H1 (cell line): ENCODE data around the gene LONRF2. TPM values are rescaled to one million over a fixed set of nuclear protein-coding genes. Genes with fewer than 3 reads are reported as not detected.

Experiments
- CTCF ChIA-PET: fragments of 300-600 bp; sonication (Branson Sonifier 250); formaldehyde crosslinking; loops from one replicate; lab custom pipeline; 2021; ENCODE audit not compliant: partially characterized antibody; lab: Charles Lee
- POLR2A ChIA-PET: fragments of 300-600 bp; sonication (Branson Sonifier 250); formaldehyde crosslinking; loops from one replicate; lab custom pipeline; 2021; ENCODE audit warnings: inconsistent platforms; ENCODE audit not compliant: partially characterized antibody; lab: Charles Lee
- DNase-seq, 2 experiments: peaks; one replicate each; pipeline versions ENCODE4 v3.0.0 to v3.0.0-alpha.2; 2010 to 2022; ENCODE audit warnings: low spot score in 2 of 2, low read depth in 1 of 2, mixed read lengths in 1 of 2
- FAIRE-seq: peaks from 2 replicates; lab custom pipeline; 2011; peaks lifted over from hg19 to GRCh38; lab: Jason Lieb, UNC
- H2AFZ ChIP-seq: 2 replicates; pipeline ENCODE4 v1.8.1; 2012; ENCODE audit warnings: low read length, inconsistent platforms
- H2AK5ac ChIP-seq: 2 replicates; pipeline ENCODE4 v1.6.1; 2013; ENCODE audit warnings: low read depth, low read length
- H2BK120ac ChIP-seq: replicated peaks from 2 replicates; pipeline ENCODE3; 2013; ENCODE audit warnings: low read depth, low read length, inconsistent platforms
- H2BK12ac ChIP-seq: 2 replicates; pipeline ENCODE4 v1.6.1; 2013; ENCODE audit warnings: low read depth, low read length
- H2BK15ac ChIP-seq: 2 replicates; pipeline ENCODE4 v1.6.1; 2013; ENCODE audit warnings: low read length
- H2BK20ac ChIP-seq: 2 replicates; pipeline ENCODE4 v1.6.1; 2013; ENCODE audit warnings: low read length
- H2BK5ac ChIP-seq: 2 replicates; pipeline ENCODE4 v1.6.1; 2013; ENCODE audit warnings: low read depth, low read length
- H3K14ac ChIP-seq: 2 replicates; pipeline ENCODE4 v1.6.1; 2013; ENCODE audit warnings: inconsistent platforms; ENCODE audit not compliant: insufficient read length
- H3K18ac ChIP-seq: 2 replicates; pipeline ENCODE4 v1.6.1; 2013; ENCODE audit warnings: low read length; ENCODE audit errors: extremely low read depth
- H3K23ac ChIP-seq: 2 replicates; pipeline ENCODE4 v1.6.1; 2013; ENCODE audit warnings: inconsistent platforms; ENCODE audit not compliant: insufficient read length
- H3K23me2 ChIP-seq: 2 replicates; pipeline ENCODE4 v1.6.1; 2013; ENCODE audit warnings: low read depth, low read length
- H3K27ac ChIP-seq: 2 replicates; pipeline ENCODE4 v1.6.1; 2011; ENCODE audit warnings: low read depth, low read length, inconsistent platforms
- H3K27me3 ChIP-seq, 4 experiments: replicated peaks in 1 of 4; 1 replicate in 1 of 4; 2 replicates in 3 of 4; pipeline versions ENCODE4 v1.6.1 to v1.8.1; 2011 to 2013; ENCODE audit warnings: low read length in 3 of 4, mild to moderate bottlenecking in 3 of 4, inconsistent platforms in 2 of 4, mixed read lengths in 2 of 4, moderate library complexity in 1 of 4; ENCODE audit not compliant: control insufficient read depth in 3 of 4, insufficient read depth in 3 of 4; ENCODE audit errors: extremely low read depth in 1 of 4
- H3K36me3 ChIP-seq, 4 experiments: 2 replicates each; pipeline versions ENCODE4 v1.6.1 to v1.8.1; 2011 to 2013; ENCODE audit warnings: mild to moderate bottlenecking in 4 of 4, low read length in 3 of 4, moderate library complexity in 2 of 4, control low read depth in 1 of 4, inconsistent platforms in 1 of 4; ENCODE audit not compliant: insufficient read depth in 4 of 4, control insufficient read depth in 2 of 4
- H3K4ac ChIP-seq: replicated peaks from 2 replicates; pipeline ENCODE3; 2013; ENCODE audit warnings: low read length, low read depth, mixed read lengths, inconsistent platforms; ENCODE audit not compliant: insufficient read length
- H3K4me1 ChIP-seq, 4 experiments: replicated peaks in 1 of 4; 1 replicate in 1 of 4; 2 replicates in 3 of 4; pipeline versions ENCODE4 v1.6.1 to v1.8.1; 2011 to 2013; ENCODE audit warnings: low read length in 3 of 4, inconsistent platforms in 2 of 4, mixed read lengths in 1 of 4; ENCODE audit not compliant: insufficient read depth in 4 of 4, control insufficient read depth in 3 of 4
- H3K4me2 ChIP-seq, 2 experiments: 2 replicates each; pipeline versions ENCODE4 v1.6.1 to v1.8.1; 2011 to 2013; ENCODE audit warnings: low read depth in 2 of 2, low read length in 2 of 2, control low read depth in 1 of 2, inconsistent platforms in 1 of 2, mild to moderate bottlenecking in 1 of 2; ENCODE audit not compliant: insufficient read depth in 1 of 2
- H3K4me3 ChIP-seq, 4 experiments: fragments of 200-600, 300-600 bp in 1 of 4; sonication (generic), shearing (Covaris generic), sonication (Bioruptor Twin) in 1 of 4; 2 replicates each; pipeline versions ENCODE4 v1.5.1 to v1.8.1; 2011 to 2016; ENCODE audit warnings: low read length in 4 of 4, low read depth in 3 of 4, control low read depth in 2 of 4, inconsistent platforms in 2 of 4, mild to moderate bottlenecking in 2 of 4, mixed read lengths in 1 of 4, moderate library complexity in 1 of 4; ENCODE audit not compliant: insufficient read depth in 2 of 4; ENCODE audit errors: extremely low read depth in 1 of 4
- H3K56ac ChIP-seq: replicated peaks from 2 replicates; pipeline ENCODE3; 2013; ENCODE audit warnings: low read depth, mild to moderate bottlenecking, mixed read lengths, low read length, inconsistent platforms; ENCODE audit not compliant: insufficient read length
- H3K79me1 ChIP-seq: 2 replicates; pipeline ENCODE4 v1.6.1; 2013; ENCODE audit warnings: low read depth, low read length, control low read depth
- H3K79me2 ChIP-seq, 2 experiments: 2 replicates each; pipeline versions ENCODE4 v1.6.1 to v1.8.1; 2012 to 2013; ENCODE audit warnings: low read length in 2 of 2, mild to moderate bottlenecking in 2 of 2, inconsistent platforms in 1 of 2; ENCODE audit not compliant: insufficient read depth in 2 of 2, control insufficient read depth in 1 of 2
- H3K9ac ChIP-seq, 4 experiments: replicated peaks in 1 of 4; 1 replicate in 1 of 4; 2 replicates in 3 of 4; pipeline versions ENCODE4 v1.6.1 to v1.8.1; 2011 to 2013; ENCODE audit warnings: low read depth in 3 of 4, low read length in 3 of 4, control low read depth in 2 of 4, mild to moderate bottlenecking in 2 of 4, moderate library complexity in 2 of 4, inconsistent platforms in 1 of 4; ENCODE audit errors: extremely low read depth in 1 of 4
- H3K9me3 ChIP-seq, 2 experiments: 2 replicates each; pipeline versions ENCODE4 v1.6.1 to v1.8.1; 2012 to 2013; ENCODE audit warnings: mild to moderate bottlenecking in 2 of 2, moderate library complexity in 2 of 2, control low read depth in 1 of 2, inconsistent platforms in 1 of 2, low read depth in 1 of 2, low read length in 1 of 2, mixed read lengths in 1 of 2; ENCODE audit not compliant: insufficient read depth in 2 of 2
- H4K20me1 ChIP-seq, 2 experiments: replicated peaks in 1 of 2; 2 replicates each; pipeline versions ENCODE3 to v1.8.1; 2011 to 2013; ENCODE audit warnings: inconsistent platforms in 2 of 2, low read length in 2 of 2, mild to moderate bottlenecking in 1 of 2; ENCODE audit not compliant: insufficient read depth in 2 of 2, control insufficient read depth in 1 of 2
- H4K5ac ChIP-seq: 2 replicates; pipeline ENCODE4 v1.6.1; 2013; ENCODE audit warnings: low read length, low read depth, mixed read lengths, inconsistent platforms; ENCODE audit not compliant: insufficient read length
- H4K8ac ChIP-seq: 2 replicates; pipeline ENCODE4 v1.8.0; 2013; ENCODE audit warnings: mild to moderate bottlenecking, moderate library complexity, low read length, inconsistent platforms; ENCODE audit not compliant: insufficient read depth; ENCODE audit errors: extremely low read depth
- H4K91ac ChIP-seq: replicated peaks from 2 replicates; pipeline ENCODE3; 2013; ENCODE audit warnings: low read length, mixed read lengths, inconsistent platforms; ENCODE audit not compliant: insufficient read length
- CTCF ChIP-seq, 3 experiments: IDR thresholded peaks; 1 replicate in 2 of 3; 2 replicates in 1 of 3; pipeline versions ENCODE4 v1.5.1 to v1.6.1; 2011; ENCODE audit warnings: low read length in 3 of 3, mild to moderate bottlenecking in 3 of 3, inconsistent platforms in 2 of 3, low read depth in 1 of 3, moderate library complexity in 1 of 3; ENCODE audit not compliant: insufficient read depth in 1 of 3; ENCODE audit errors: control extremely low read depth in 1 of 3
- FOSL1 ChIP-seq: IDR thresholded peaks from 2 replicates; pipeline ENCODE4 v1.6.1; 2011; ENCODE audit warnings: mild to moderate bottlenecking, low read depth, low read length, moderate library complexity; ENCODE audit not compliant: insufficient read depth
- HDAC2 ChIP-seq, 2 experiments: fragments of 300-600 bp in 1 of 2; sonication (generic) in 1 of 2; IDR thresholded peaks; 2 replicates each; pipeline ENCODE4 v1.6.1; 2011 to 2012; ENCODE audit warnings: low read depth in 2 of 2, low read length in 2 of 2, mild to moderate bottlenecking in 2 of 2, moderate library complexity in 2 of 2, borderline replicate concordance in 1 of 2, inconsistent platforms in 1 of 2
- PHF8 ChIP-seq: fragments of 200-600 bp; sonication (generic); conservative IDR thresholded peaks from 2 replicates; pipeline ENCODE4 v1.7.1; 2012; ENCODE audit warnings: low read depth, mild to moderate bottlenecking, inconsistent platforms, low read length, moderate library complexity
- SP4 ChIP-seq: IDR thresholded peaks from 2 replicates; pipeline ENCODE4 v1.6.1; 2012; ENCODE audit warnings: low read length, inconsistent platforms
- WGBS, 2 experiments: shearing (Covaris generic) in 1 of 2; methylation state at CpG; one replicate each; pipeline versions ENCODE4 v1.1.6 to v1.1.7; 2013 to 2015; ENCODE audit warnings: low lambda C conversion rate in 2 of 2, mixed read lengths in 2 of 2, inconsistent platforms in 1 of 2, low coverage in 1 of 2, missing lambda C conversion rate in 1 of 2; ENCODE audit not compliant: insufficient replicate concordance in 2 of 2, insufficient coverage in 1 of 2, insufficient read length in 1 of 2; ENCODE audit errors: extremely low coverage in 1 of 2, missing lambda C conversion rate in 1 of 2; 5-methylcytosine and 5-hydroxymethylcytosine counted together
- polyA plus RNA-seq, 7 experiments: library from polyadenylated mRNA; depleted of rRNA in 3 of 7; stranded (reverse) in 5 of 7; unstranded in 2 of 7; fragments of >200 nt in 5 of 7; fragments of 200-250 nt in 2 of 7; gene quantifications; 1 replicate in 5 of 7; 2 replicates in 1 of 7; 4 replicates in 1 of 7; pipeline versions ENCODE4 v1.2.1 to v1.2.3, GENCODE V29; 2011 to 2013; ENCODE audit warnings: missing spikeins in 2 of 7, mixed read lengths in 2 of 7
- total RNA-seq: library from RNA; stranded (reverse); fragmentation: NEBNext Ultra II Directional; extraction: Animal tissue kit (Norgen Biotek cat#: 25700); gene quantifications from 2 replicates; pipeline ENCODE4 v1.2.1, GENCODE V29; 2021

The LONRF2 gene
- total and polyA plus RNA-seq, 2 of the 8 experiments (the other 6 are each of a cell fraction or from before 2014, with no cell fraction given): 0.24 to 0.74 TPM

GRCh38 chr2:100272841-100273329 lies 49.4 kb downstream of the LONRF2 start:
- Histone ChIP-seq H4K20me1 (no peaks in the 10 kb centered on the region), H2BK20ac (no peak overlapping the region), H4K8ac (no peak overlapping the region; the same call in 1 of the 2 replicates), H3K79me1 (no peaks in the 10 kb centered on the region), H3K36me3 (no peaks in the 10 kb centered on the region), H3K4me1 (peaks cover 0 to 6% (median 0%) of the 10 kb centered on the region in 4 experiments; a peak in 1 of 7 replicates), H3K27ac (no peak overlapping the region), H2BK15ac (no peak overlapping the region), H3K18ac (no peak overlapping the region), H2BK12ac (no peak overlapping the region), H3K4ac (no peak overlapping the region), H4K5ac (no peak overlapping the region), H2AFZ (no peak overlapping the region), H3K23ac (no peak overlapping the region), H3K4me3 (no peak overlapping the region), H3K14ac (no peak overlapping the region), H3K4me2 (no peak overlapping the region), H3K9me3 (peaks cover 4 to 8% of the 10 kb centered on the region in 2 experiments), H2BK120ac (no peak overlapping the region), H3K9ac (no peak overlapping the region), H2BK5ac (no peak overlapping the region), H3K56ac (no peak overlapping the region), H4K91ac (no peak overlapping the region), H3K27me3 (no peaks in the 10 kb centered on the region), H3K23me2 (no peaks in the 10 kb centered on the region), H3K79me2 (no peaks in the 10 kb centered on the region), H2AK5ac (no peak overlapping the region)
- ChIA-PET CTCF (interaction anchor here (10.0 kb wide), 1 partner anchor 11 kb away, joined by 103 read pairs; no protein-coding TSS in a partner anchor), POLR2A (no interaction called here)
- 90% methylated on average over 10 of the region's 10 CpGs; no CpG with 5 or more reads in 1 of the 2 experiments for WGBS, 2 experiments
- TF ChIP-seq HDAC2 (IDR thresholded peaks at IDR 0.05; ENCODE audit: borderline replicate concordance in 1 of 2, low read depth in 2 of 2, low read length in 2 of 2): no peak
- TF ChIP-seq PHF8: no peak
- TF ChIP-seq CTCF (IDR thresholded peaks at IDR 0.05; ENCODE audit: control extremely low read depth in 1 of 3, insufficient read depth in 1 of 3, low read depth in 1 of 3, low read length in 3 of 3): no peak
- TF ChIP-seq FOSL1: no peak
- TF ChIP-seq SP4: no peak
- DNase-seq: no peak
- no peak for FAIRE-seq
